Adrenal gland (tissue), 12 donors: Measurements from ENCODE around the gene LCAT. TPM values are rescaled to one million over a fixed set of nuclear protein-coding genes. Genes with fewer than 3 reads are reported as not detected.

ENCODE experiments used
- DNase-seq, 7 donors: peaks; one replicate each; pipeline ENCODE4 v3.0.0-alpha.2; 2019 to 2020
- H3K27ac ChIP-seq, 5 donors: fragments of 200-600 bp; sonication (generic) in 4 of 5; 1 replicate in 3 of 5; 2 replicates in 2 of 5; pipeline versions ENCODE4 v1.5.1 to v1.8.0; 2016 to 2020; ENCODE audit warnings: mild to moderate bottlenecking in 1 of 5
- H3K27me3 ChIP-seq: fragments of 200-600 bp; 2 replicates; pipeline ENCODE4 v1.8.0; 2021
- H3K36me3 ChIP-seq, 2 donors: fragments of 200-600 bp; replicated peaks in 1 of 2; 1 replicate in 1 of 2; 2 replicates in 1 of 2; pipeline versions ENCODE4 v1.5.1 to v1.8.0; 2018 to 2022
- H3K4me1 ChIP-seq, 2 donors: fragments of 200-600 bp; replicated peaks in 1 of 2; 1 replicate in 1 of 2; 2 replicates in 1 of 2; pipeline versions ENCODE4 v1.5.1 to v1.8.0; 2018 to 2021
- H3K4me3 ChIP-seq, 4 donors: fragments of 200-600 bp; sonication (generic) in 3 of 4; one replicate each; pipeline ENCODE4 v1.5.1; 2016 to 2018
- H3K9me3 ChIP-seq, 3 donors: fragments of 200-600 bp; sonication (generic) in 1 of 3; replicated peaks in 1 of 3; 1 replicate in 2 of 3; 2 replicates in 1 of 3; pipeline versions ENCODE4 v1.5.1 to v1.8.0; 2016 to 2021
- POLR2A ChIP-seq, 2 donors: fragments of 450-650 bp; IDR thresholded peaks; one replicate each; pipeline ENCODE4 v1.6.1; 2017; ENCODE audit warnings: antibody characterized with exemption in 2 of 2, mild to moderate bottlenecking in 2 of 2, moderate library complexity in 1 of 2
- WGBS, 4 donors: extraction: QIAGEN DNeasy Blood & Tissue Kit in 2 of 4; methylation state at CpG; one replicate each; pipeline versions ENCODE4 v1.1.5 to v1.1.7; 2013 to 2017; 5-methylcytosine and 5-hydroxymethylcytosine counted together
- intact Hi-C, 2 donors: fragments of 100-400 bp; cut with DNase I; formaldehyde crosslinking; loops; one replicate each; pipeline versions ENCODE4 v1.14.1 to v1.15.0; 2022 to 2023
- polyA plus RNA-seq, 3 donors: library from polyadenylated mRNA; stranded (reverse); fragments of 200-250 nt in 2 of 3; fragments of 350-450 nt in 1 of 3; fragmentation: Illumina TruSeq in 1 of 3; extraction: RNeasy Lipid Tissue Mini Kit (QIAGEN cat#74804) in 1 of 3; gene quantifications; one replicate each; pipeline ENCODE4 v1.2.3, GENCODE V29; 2013 to 2014
- total RNA-seq, 9 donors: library from RNA; depleted of rRNA in 4 of 9; stranded (reverse); fragments of >200 nt in 4 of 9; fragments of 120-200 nt in 1 of 9; fragmentation: NEBNext Ultra II Directional in 1 of 9; extraction: Animal tissue kit (Norgen Biotek cat#: 25700) in 1 of 9; gene quantifications; one replicate each; pipeline versions ENCODE4 v1.1.0 to v1.2.4, GENCODE V29; 2013 to 2023
- TF ChIP-seq, protein P1 (sequence below), 6 experiments: fragments of 450-650 bp in 4 of 6; fragments of 200-600 bp in 2 of 6; sonication (generic) in 1 of 6; IDR thresholded peaks; 1 replicate in 5 of 6; 2 replicates in 1 of 6; pipeline versions ENCODE4 v1.5.1 to v1.8.0; 2016 to 2021; ENCODE audit warnings: antibody characterized with exemption in 6 of 6, mild to moderate bottlenecking in 2 of 6, moderate library complexity in 1 of 6
- donor health status: healthy with polysubstance abuse.
- donor health status: Bipolar disorder and iron deficiency.
- donor health status: DM: yes; HTN: yes; CAD: no.
- donor health status: DM: no; HTN: no; CAD: no.
- donor health status: DM: no; HTN: no; CAD: no.
- donor health status: DM: yes; HTN: yes; CAD: no.

LCAT gene
- total and polyA plus RNA-seq, 12 donors = 3.0 to 240 (median 12.6) TPM

DNA sequence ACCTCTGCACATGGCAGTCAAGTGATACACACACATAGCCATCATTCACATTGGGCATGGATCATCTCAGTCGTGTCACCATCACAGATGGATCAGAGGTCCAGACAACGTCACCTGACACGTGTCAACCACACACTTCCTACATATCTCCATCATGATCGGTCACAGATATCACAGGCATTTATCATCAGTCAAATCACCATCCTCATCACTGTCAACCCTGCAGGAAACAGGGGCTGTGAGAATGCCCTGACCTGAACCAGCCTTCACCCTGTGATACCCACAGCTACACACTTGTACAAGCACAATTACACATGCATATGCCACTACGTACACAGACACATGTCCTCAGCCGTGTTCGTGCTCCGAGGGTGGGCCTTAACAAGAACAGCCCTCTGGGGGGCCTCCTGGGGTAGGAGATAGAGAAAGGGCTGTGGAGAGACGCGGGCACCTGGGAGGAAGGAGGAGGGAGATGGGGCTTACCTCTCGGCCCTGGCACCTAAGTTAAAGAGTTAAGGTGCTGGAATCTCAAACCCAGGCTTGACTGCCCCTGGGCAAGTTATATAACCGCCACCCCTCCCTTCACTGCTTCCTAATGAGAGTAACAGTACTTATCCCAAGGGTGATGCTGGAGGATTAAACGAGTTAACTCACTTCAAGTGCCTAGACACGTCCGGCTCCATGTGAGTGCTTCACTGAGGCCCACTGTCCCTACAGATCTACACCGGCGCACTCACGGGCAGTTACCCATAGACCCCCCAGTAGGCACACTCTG lies 23.4 kb upstream of the LCAT start:
- DNase-seq = no peak
- Histone ChIP-seq H3K27me3 (no peaks in the 10 kb centered on the region), H3K4me1 (peaks cover 22 to 40% of the 10 kb centered on the region in 2 donors), H3K36me3 (peaks cover 0 to 11% of the 10 kb centered on the region in 2 donors), H3K27ac (peak overlapping the region; percentile 41 to 100 (median 87)), H3K9me3 (no peaks in the 10 kb centered on the region), H3K4me3 (peak overlapping the region; percentile 47 to 99 (median 78))
- intact Hi-C loops = no loop called here
- 10 to 14% (median 11%) methylated on average over 17 to 18 of the region's 18 CpGs for WGBS, 4 donors
- TF ChIP-seq, protein P1, sequence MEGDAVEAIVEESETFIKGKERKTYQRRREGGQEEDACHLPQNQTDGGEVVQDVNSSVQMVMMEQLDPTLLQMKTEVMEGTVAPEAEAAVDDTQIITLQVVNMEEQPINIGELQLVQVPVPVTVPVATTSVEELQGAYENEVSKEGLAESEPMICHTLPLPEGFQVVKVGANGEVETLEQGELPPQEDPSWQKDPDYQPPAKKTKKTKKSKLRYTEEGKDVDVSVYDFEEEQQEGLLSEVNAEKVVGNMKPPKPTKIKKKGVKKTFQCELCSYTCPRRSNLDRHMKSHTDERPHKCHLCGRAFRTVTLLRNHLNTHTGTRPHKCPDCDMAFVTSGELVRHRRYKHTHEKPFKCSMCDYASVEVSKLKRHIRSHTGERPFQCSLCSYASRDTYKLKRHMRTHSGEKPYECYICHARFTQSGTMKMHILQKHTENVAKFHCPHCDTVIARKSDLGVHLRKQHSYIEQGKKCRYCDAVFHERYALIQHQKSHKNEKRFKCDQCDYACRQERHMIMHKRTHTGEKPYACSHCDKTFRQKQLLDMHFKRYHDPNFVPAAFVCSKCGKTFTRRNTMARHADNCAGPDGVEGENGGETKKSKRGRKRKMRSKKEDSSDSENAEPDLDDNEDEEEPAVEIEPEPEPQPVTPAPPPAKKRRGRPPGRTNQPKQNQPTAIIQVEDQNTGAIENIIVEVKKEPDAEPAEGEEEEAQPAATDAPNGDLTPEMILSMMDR (IDR thresholded peaks at IDR 0.05) = no peak
- TF ChIP-seq POLR2A (IDR thresholded peaks at IDR 0.05) = no peak

DNA sequence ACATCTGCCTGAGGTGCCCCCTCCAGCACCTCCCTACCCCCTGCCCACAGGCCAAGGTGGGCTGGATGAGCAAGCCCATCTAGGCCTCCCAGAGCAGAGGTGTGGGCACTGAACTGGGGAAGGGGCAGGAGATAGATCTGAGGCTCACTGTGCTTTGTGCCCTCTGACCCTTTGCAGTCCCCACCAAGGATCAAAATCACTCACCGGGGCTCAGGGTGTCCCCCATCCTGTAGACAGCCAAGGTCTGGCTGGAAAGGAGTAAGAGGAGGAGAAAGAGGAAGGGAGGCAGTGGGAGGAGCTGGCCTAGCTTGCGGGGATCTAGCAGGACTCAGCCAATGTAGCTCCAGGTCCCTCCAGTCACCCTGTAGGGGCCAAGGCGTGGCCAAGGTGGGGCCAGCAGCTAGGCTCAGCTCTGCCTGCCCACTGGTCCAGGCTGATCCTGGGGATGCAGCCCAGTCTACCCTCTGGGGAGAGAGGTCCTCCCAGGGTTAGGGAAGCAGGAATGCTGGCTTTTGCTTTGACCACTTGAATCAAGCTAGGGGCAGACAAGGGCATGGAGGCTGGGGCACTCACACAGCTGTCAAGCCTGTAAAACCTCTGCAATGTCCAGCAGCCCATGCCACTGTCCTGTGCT lies 22.7 kb upstream of the LCAT start:
- WGBS, 4 donors = 29 to 50% (median 33%) methylated on average over 2 to 3 of the region's 3 CpGs
- H3K9me3 ChIP-seq = no peaks in the 10 kb centered on the region
- peak overlapping the region in 2 of 4 donors; percentile 47 to 99 for H3K4me3 ChIP-seq
- H3K4me1 ChIP-seq = peaks cover 22 to 40% of the 10 kb centered on the region in 2 donors
- H3K27ac ChIP-seq = peak overlapping the region in 4 of 5 donors; percentile 3 to 100 (median 88)
- DNase-seq = peak in 2 of 7 donors; percentile 33 to 53
- intact Hi-C loops = no loop called here
- no peaks in the 10 kb centered on the region for H3K27me3 ChIP-seq
- TF ChIP-seq, protein P1 (IDR thresholded peaks at IDR 0.05) = no peak
- no peak for TF ChIP-seq POLR2A (IDR thresholded peaks at IDR 0.05)
- peaks cover 0 to 18% of the 10 kb centered on the region in 2 donors for H3K36me3 ChIP-seq

DNA sequence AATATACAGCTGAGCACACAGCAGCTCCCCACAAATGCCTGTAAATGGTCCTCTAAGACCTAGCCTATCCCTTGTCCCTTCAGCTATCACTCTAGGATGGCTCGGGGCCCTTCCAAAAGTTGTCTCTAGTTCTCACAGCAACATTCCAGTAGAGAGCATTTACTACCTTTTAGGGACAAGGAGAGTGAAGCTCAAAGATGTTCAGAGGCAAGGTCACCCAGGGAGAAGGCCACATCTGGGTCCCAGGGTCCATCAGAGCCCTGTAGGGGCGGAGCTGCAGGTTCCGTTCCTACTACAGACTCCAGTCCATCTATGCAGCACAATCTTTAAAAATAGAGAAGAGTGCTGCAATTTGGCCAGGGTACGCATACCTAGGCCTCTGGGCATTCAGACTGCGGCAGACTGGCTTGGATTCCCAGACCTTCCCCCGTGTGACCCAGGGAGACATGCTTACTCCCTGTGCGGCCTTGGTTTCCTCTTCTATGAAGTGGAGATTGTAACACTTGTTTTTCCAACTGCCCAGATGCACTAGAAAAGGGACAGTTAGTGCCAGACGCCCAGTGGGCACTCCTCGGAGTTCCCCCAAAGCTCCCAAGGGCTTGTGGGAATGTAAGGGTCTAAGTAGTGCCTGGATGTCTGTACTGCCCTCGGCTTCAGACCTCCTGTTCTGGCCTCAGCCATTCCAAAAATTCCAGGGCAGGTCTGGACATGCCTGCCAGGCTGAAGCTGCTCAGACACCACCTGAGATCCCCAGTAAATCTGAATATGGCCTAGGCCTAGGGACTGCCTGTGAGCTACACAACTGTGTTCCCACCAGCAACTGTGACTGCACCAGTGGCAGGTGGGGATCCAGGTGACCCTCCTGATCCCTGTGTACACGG lies 22.0 kb upstream of the LCAT start:
- no peaks in the 10 kb centered on the region for H3K27me3 ChIP-seq
- H3K4me1 ChIP-seq = peaks cover 22 to 43% of the 10 kb centered on the region in 2 donors
- TF ChIP-seq, protein P1 (IDR thresholded peaks at IDR 0.05) = no peak
- TF ChIP-seq POLR2A (IDR thresholded peaks at IDR 0.05) = no peak
- no peak for DNase-seq
- peak overlapping the region in 3 of 5 donors; percentile 87 to 100 (median 88) for H3K27ac ChIP-seq
- intact Hi-C loops = no loop called here
- peak overlapping the region in 1 of 4 donors; percentile 99 for H3K4me3 ChIP-seq
- 34 to 51% (median 43%) methylated on average over 10 to 11 of the region's 11 CpGs for WGBS, 4 donors
- no peaks in the 10 kb centered on the region for H3K9me3 ChIP-seq
- H3K36me3 ChIP-seq = peaks cover 0 to 26% of the 10 kb centered on the region in 2 donors
